Effector memory CD4-positive, alpha-beta T cell (primary cell): ENCODE results near the gene ZMAT3.

Source experiments
- DNase-seq, 3 donors: peaks; one replicate each; pipeline ENCODE4 v3.0.0-alpha.2; 2020
- H3K27ac ChIP-seq: 2 replicates; pipeline ENCODE4 v1.7.0; 2013; ENCODE audit warnings: mild to moderate bottlenecking, low read length, moderate library complexity; ENCODE audit not compliant: insufficient read depth, poor library complexity, severe bottlenecking
- H3K27me3 ChIP-seq: replicated peaks from 2 replicates; pipeline ENCODE4 v1.7.0; 2013; ENCODE audit warnings: mild to moderate bottlenecking, low read length; ENCODE audit not compliant: insufficient read depth, control insufficient read depth, poor library complexity, severe bottlenecking
- H3K36me3 ChIP-seq: 2 replicates; pipeline ENCODE4 v1.7.0; 2013; ENCODE audit warnings: mild to moderate bottlenecking, low read length, moderate library complexity; ENCODE audit not compliant: control insufficient read depth, insufficient read depth
- H3K4me1 ChIP-seq: 2 replicates; pipeline ENCODE4 v1.7.0; 2013; ENCODE audit warnings: low read length, mild to moderate bottlenecking; ENCODE audit not compliant: control insufficient read depth, insufficient read depth, poor library complexity, severe bottlenecking
- H3K4me3 ChIP-seq: 2 replicates; pipeline ENCODE4 v1.7.0; 2013; ENCODE audit warnings: low read length, low read depth, mild to moderate bottlenecking; ENCODE audit not compliant: insufficient read depth, poor library complexity, severe bottlenecking
- H3K9me3 ChIP-seq: 2 replicates; pipeline ENCODE4 v1.7.0; 2013; ENCODE audit warnings: mild to moderate bottlenecking, low read length, moderate library complexity; ENCODE audit not compliant: control insufficient read depth

Gene ZMAT3

GRCh38 chr3:179005213-179005612 is 66.4 kb downstream of the ZMAT3 start:
- no peak for DNase-seq
- no peaks in the 10 kb centered on the region for H3K36me3 ChIP-seq
- no peak overlapping the region for H3K27ac ChIP-seq
- no peaks in the 10 kb centered on the region for H3K27me3 ChIP-seq
- H3K4me1 ChIP-seq, result no peaks in the 10 kb centered on the region
- H3K9me3 ChIP-seq, result no peaks in the 10 kb centered on the region
- H3K4me3 ChIP-seq, result no peak overlapping the region

GRCh38 chr3:179000659-179001058 is 71.0 kb downstream of the ZMAT3 start:
- no peaks in the 10 kb centered on the region for H3K9me3 ChIP-seq
- H3K4me1 ChIP-seq, result no peaks in the 10 kb centered on the region
- H3K27ac ChIP-seq, result no peak overlapping the region
- no peak for DNase-seq
- H3K36me3 ChIP-seq, result no peaks in the 10 kb centered on the region
- no peak overlapping the region for H3K4me3 ChIP-seq
- no peaks in the 10 kb centered on the region for H3K27me3 ChIP-seq

- Histone ChIP-seq H3K9me3 (no peaks in the 10 kb centered on the region), H3K27me3 (no peaks in the 10 kb centered on the region), H3K4me1 (no peaks in the 10 kb centered on the region), H3K36me3 (no peaks in the 10 kb centered on the region), H3K27ac (no peak overlapping the region), H3K4me3 (no peak overlapping the region)
- no peak for DNase-seq
Observed at GRCh38 chr3:179000144-179000543, 71.5 kb downstream of the ZMAT3 start.

GRCh38 chr3:178996399-178996798 is 75.2 kb downstream of the ZMAT3 start:
- Histone ChIP-seq H3K9me3 (no peaks in the 10 kb centered on the region), H3K4me1 (no peaks in the 10 kb centered on the region), H3K4me3 (no peak overlapping the region), H3K36me3 (no peaks in the 10 kb centered on the region), H3K27ac (no peak overlapping the region), H3K27me3 (no peaks in the 10 kb centered on the region)
- DNase-seq, result no peak

GRCh38 chr3:178990293-178990692 is 81.3 kb downstream of the ZMAT3 start:
- Histone ChIP-seq H3K27me3 (no peaks in the 10 kb centered on the region), H3K4me3 (no peak overlapping the region), H3K4me1 (no peaks in the 10 kb centered on the region), H3K9me3 (peaks cover 8% of the 10 kb centered on the region), H3K36me3 (no peaks in the 10 kb centered on the region), H3K27ac (no peak overlapping the region)
- DNase-seq, result no peak

GRCh38 chr3:178989821-178990220 is 81.8 kb downstream of the ZMAT3 start:
- Histone ChIP-seq H3K27me3 (no peaks in the 10 kb centered on the region), H3K4me1 (no peaks in the 10 kb centered on the region), H3K27ac (no peak overlapping the region), H3K36me3 (no peaks in the 10 kb centered on the region), H3K9me3 (peaks cover 8% of the 10 kb centered on the region), H3K4me3 (no peak overlapping the region)
- DNase-seq, result no peak

- Histone ChIP-seq H3K4me3 (no peak overlapping the region), H3K27me3 (no peaks in the 10 kb centered on the region), H3K9me3 (peaks cover 8% of the 10 kb centered on the region), H3K4me1 (no peaks in the 10 kb centered on the region), H3K27ac (no peak overlapping the region), H3K36me3 (no peaks in the 10 kb centered on the region)
- no peak for DNase-seq
Observed at GRCh38 chr3:178987745-178988144, 83.9 kb downstream of the ZMAT3 start.

GRCh38 chr3:178986456-178986855 is 85.2 kb downstream of the ZMAT3 start:
- Histone ChIP-seq H3K36me3 (no peaks in the 10 kb centered on the region), H3K27ac (no peak overlapping the region), H3K4me1 (no peaks in the 10 kb centered on the region), H3K27me3 (no peaks in the 10 kb centered on the region), H3K4me3 (no peak overlapping the region), H3K9me3 (peaks cover 8% of the 10 kb centered on the region)
- no peak for DNase-seq

- H3K27ac ChIP-seq, result no peak overlapping the region
- DNase-seq, result no peak
- H3K9me3 ChIP-seq, result no peaks in the 10 kb centered on the region
- H3K4me3 ChIP-seq, result no peak overlapping the region
- H3K27me3 ChIP-seq, result no peaks in the 10 kb centered on the region
- H3K4me1 ChIP-seq, result no peaks in the 10 kb centered on the region
- H3K36me3 ChIP-seq, result no peaks in the 10 kb centered on the region
Observed at GRCh38 chr3:178982137-178982536, 89.5 kb downstream of the ZMAT3 start.

- Histone ChIP-seq H3K4me3 (no peak overlapping the region), H3K9me3 (no peaks in the 10 kb centered on the region), H3K4me1 (no peaks in the 10 kb centered on the region), H3K27me3 (no peaks in the 10 kb centered on the region), H3K27ac (no peak overlapping the region), H3K36me3 (no peaks in the 10 kb centered on the region)
- no peak for DNase-seq
Observed at GRCh38 chr3:178975320-178975719, 96.3 kb downstream of the ZMAT3 start.

- DNase-seq, result no peak
- Histone ChIP-seq H3K27me3 (no peaks in the 10 kb centered on the region), H3K36me3 (no peaks in the 10 kb centered on the region), H3K4me1 (peaks cover 4% of the 10 kb centered on the region), H3K27ac (no peak overlapping the region), H3K4me3 (no peak overlapping the region), H3K9me3 (no peaks in the 10 kb centered on the region)
Observed at GRCh38 chr3:178971614-178972013, 100.0 kb downstream of the ZMAT3 start.
